Liver (tissue), 9 donors: ENCODE results near the gene ANKRD13D. TPM values are rescaled to one million over a fixed set of nuclear protein-coding genes. Genes with fewer than 3 reads are reported as not detected.

Experiments used
- DNase-seq: peaks from one replicate; pipeline ENCODE4 v3.0.0-alpha.2; 2017; ENCODE audit warnings: low spot score
- H3K27ac ChIP-seq, 2 donors: one replicate each; pipeline ENCODE4 v1.7.0; 2013; ENCODE audit warnings: inconsistent platforms in 2 of 2, low read length in 2 of 2, control low read depth in 1 of 2, low read depth in 1 of 2, mild to moderate bottlenecking in 1 of 2
- H3K27me3 ChIP-seq, 4 donors: one replicate each; pipeline versions ENCODE4 v1.6.1 to v1.7.0; 2013; ENCODE audit warnings: low read length in 3 of 4, inconsistent platforms in 1 of 4, mild to moderate bottlenecking in 1 of 4, moderate library complexity in 1 of 4; ENCODE audit not compliant: control insufficient read depth in 4 of 4, insufficient read depth in 4 of 4
- H3K36me3 ChIP-seq, 4 donors: one replicate each; pipeline versions ENCODE4 v1.6.1 to v1.7.0; 2013; ENCODE audit warnings: low read length in 3 of 4, mild to moderate bottlenecking in 3 of 4, low read depth in 1 of 4, moderate library complexity in 1 of 4; ENCODE audit not compliant: control insufficient read depth in 4 of 4, insufficient read depth in 3 of 4
- H3K4me1 ChIP-seq, 4 donors: one replicate each; pipeline versions ENCODE4 v1.6.1 to v1.7.0; 2013; ENCODE audit warnings: low read length in 3 of 4, mild to moderate bottlenecking in 3 of 4, moderate library complexity in 1 of 4; ENCODE audit not compliant: control insufficient read depth in 4 of 4, insufficient read depth in 4 of 4
- H3K4me3 ChIP-seq, 3 donors: one replicate each; pipeline versions ENCODE4 v1.6.1 to v1.7.0; 2013; ENCODE audit warnings: low read length in 3 of 3, control low read depth in 1 of 3, low read depth in 1 of 3, mild to moderate bottlenecking in 1 of 3
- H3K9ac ChIP-seq, 2 donors: one replicate each; pipeline ENCODE4 v1.7.0; 2013; ENCODE audit warnings: low read length in 2 of 2, mild to moderate bottlenecking in 2 of 2, moderate library complexity in 2 of 2, control low read depth in 1 of 2, low read depth in 1 of 2
- H3K9me3 ChIP-seq, 4 donors: one replicate each; pipeline versions ENCODE4 v1.6.1 to v1.7.0; 2013; ENCODE audit warnings: low read length in 3 of 4; ENCODE audit not compliant: control insufficient read depth in 4 of 4
- EGR1 ChIP-seq, 2 donors: IDR thresholded peaks; 2 replicates each; pipeline ENCODE4 v1.6.1; 2016 to 2018; ENCODE audit warnings: antibody characterized with exemption in 2 of 2, low read depth in 2 of 2
- FOXA1 ChIP-seq: IDR thresholded peaks from 2 replicates; pipeline ENCODE4 v1.6.1; 2016; ENCODE audit warnings: antibody characterized with exemption
- FOXA2 ChIP-seq: IDR thresholded peaks from 2 replicates; pipeline ENCODE4 v1.6.1; 2016; ENCODE audit warnings: antibody characterized with exemption
- HNF4A ChIP-seq, 2 donors: conservative IDR thresholded peaks; 2 replicates each; pipeline ENCODE4 v1.6.1; 2016; ENCODE audit warnings: antibody characterized with exemption in 2 of 2, mild to moderate bottlenecking in 2 of 2
- HNF4G ChIP-seq: IDR thresholded peaks from 2 replicates; pipeline ENCODE4 v1.6.1; 2016; ENCODE audit warnings: antibody characterized with exemption
- NR2F2 ChIP-seq: IDR thresholded peaks from 2 replicates; pipeline ENCODE4 v1.6.1; 2016; ENCODE audit warnings: antibody characterized with exemption
- RAD21 ChIP-seq, 2 donors: IDR thresholded peaks; 2 replicates each; pipeline ENCODE4 v1.6.1; 2016; ENCODE audit warnings: antibody characterized with exemption in 2 of 2, mild to moderate bottlenecking in 2 of 2
- REST ChIP-seq: IDR thresholded peaks from 2 replicates; pipeline ENCODE4 v1.6.1; 2016; ENCODE audit warnings: antibody characterized with exemption, mild to moderate bottlenecking
- SP1 ChIP-seq: IDR thresholded peaks from 2 replicates; pipeline ENCODE4 v1.6.1; 2018; ENCODE audit warnings: antibody characterized with exemption, mild to moderate bottlenecking
- TAF1 ChIP-seq: conservative IDR thresholded peaks from 2 replicates; pipeline ENCODE4 v1.6.1; 2016; ENCODE audit warnings: antibody characterized with exemption, mild to moderate bottlenecking
- YY1 ChIP-seq: IDR thresholded peaks from 2 replicates; pipeline ENCODE4 v1.6.1; 2016; ENCODE audit warnings: antibody characterized with exemption, mild to moderate bottlenecking
- ZBTB33 ChIP-seq: IDR thresholded peaks from 2 replicates; pipeline ENCODE4 v1.6.1; 2016; ENCODE audit warnings: antibody characterized with exemption
- WGBS: extraction: QIAGEN DNeasy Blood & Tissue Kit; methylation state at CpG from one replicate; pipeline ENCODE4 v1.1.7; 2013; 5-methylcytosine and 5-hydroxymethylcytosine counted together
- polyA plus RNA-seq, 2 donors: library from polyadenylated mRNA; stranded (reverse) in 1 of 2; unstranded in 1 of 2; fragments of 200-250 nt in 1 of 2; fragments of >200 nt in 1 of 2; fragmentation: Nextera tagmentation in 1 of 2; extraction: Ambion mirVana in 1 of 2; gene quantifications; one replicate each; pipeline versions ENCODE4 v1.2.1 to v1.2.3, GENCODE V29; 2013 to 2015
- total RNA-seq, 2 donors: library from RNA; depleted of rRNA; stranded (reverse); fragments of >200 nt; gene quantifications; one replicate each; pipeline ENCODE4 v1.2.3, GENCODE V29; 2014
- TF ChIP-seq, protein P1 (sequence below): fragments of 150-350 bp; IDR thresholded peaks from 2 replicates; pipeline ENCODE4 v1.5.1; 2017; ENCODE audit warnings: improper control_type of control experiment, low read depth, low read length; ENCODE audit not compliant: missing input control
- TF ChIP-seq, protein P2 (sequence below): IDR thresholded peaks from 2 replicates; pipeline ENCODE4 v1.6.1; 2016; ENCODE audit warnings: antibody characterized with exemption
- TF ChIP-seq, protein P3 (sequence below): IDR thresholded peaks from 2 replicates; pipeline ENCODE4 v1.6.1; 2016; ENCODE audit warnings: antibody characterized with exemption
- donor health status: healthy.
- donor health status: healthy.
- donor health status: healthy.
- donor health status: healthy.
- donor health status: healthy.

The ANKRD13D gene
- total and polyA plus RNA-seq, 4 donors, result 5.5 to 15.0 (median 5.9) TPM

- no peak for TF ChIP-seq SP1
- no peak for TF ChIP-seq FOXA1
- no peak for TF ChIP-seq RAD21 (IDR thresholded peaks at IDR 0.05)
- TF ChIP-seq YY1, result no peak
- TF ChIP-seq FOXA2, result no peak
- TF ChIP-seq, protein P1, sequence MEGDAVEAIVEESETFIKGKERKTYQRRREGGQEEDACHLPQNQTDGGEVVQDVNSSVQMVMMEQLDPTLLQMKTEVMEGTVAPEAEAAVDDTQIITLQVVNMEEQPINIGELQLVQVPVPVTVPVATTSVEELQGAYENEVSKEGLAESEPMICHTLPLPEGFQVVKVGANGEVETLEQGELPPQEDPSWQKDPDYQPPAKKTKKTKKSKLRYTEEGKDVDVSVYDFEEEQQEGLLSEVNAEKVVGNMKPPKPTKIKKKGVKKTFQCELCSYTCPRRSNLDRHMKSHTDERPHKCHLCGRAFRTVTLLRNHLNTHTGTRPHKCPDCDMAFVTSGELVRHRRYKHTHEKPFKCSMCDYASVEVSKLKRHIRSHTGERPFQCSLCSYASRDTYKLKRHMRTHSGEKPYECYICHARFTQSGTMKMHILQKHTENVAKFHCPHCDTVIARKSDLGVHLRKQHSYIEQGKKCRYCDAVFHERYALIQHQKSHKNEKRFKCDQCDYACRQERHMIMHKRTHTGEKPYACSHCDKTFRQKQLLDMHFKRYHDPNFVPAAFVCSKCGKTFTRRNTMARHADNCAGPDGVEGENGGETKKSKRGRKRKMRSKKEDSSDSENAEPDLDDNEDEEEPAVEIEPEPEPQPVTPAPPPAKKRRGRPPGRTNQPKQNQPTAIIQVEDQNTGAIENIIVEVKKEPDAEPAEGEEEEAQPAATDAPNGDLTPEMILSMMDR, result no peak
- no peak for TF ChIP-seq EGR1 (IDR thresholded peaks at IDR 0.05; ENCODE audit: low read depth in 2 of 2)
- no peak for TF ChIP-seq REST
- no peak for TF ChIP-seq ZBTB33
- no peak for TF ChIP-seq TAF1
- TF ChIP-seq, protein P2, sequence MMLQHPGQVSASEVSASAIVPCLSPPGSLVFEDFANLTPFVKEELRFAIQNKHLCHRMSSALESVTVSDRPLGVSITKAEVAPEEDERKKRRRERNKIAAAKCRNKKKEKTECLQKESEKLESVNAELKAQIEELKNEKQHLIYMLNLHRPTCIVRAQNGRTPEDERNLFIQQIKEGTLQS, result no peak
- TF ChIP-seq HNF4A (conservative IDR thresholded peaks at IDR 0.05), result no peak
- no peak for TF ChIP-seq NR2F2
- no peak for TF ChIP-seq HNF4G
- no peak for DNase-seq
- Histone ChIP-seq H3K36me3 (peaks cover 23 to 60% (median 55%) of the 10 kb centered on the region in 4 donors), H3K4me3 (no peak overlapping the region), H3K27ac (no peak overlapping the region), H3K4me1 (peaks cover 6 to 54% (median 38%) of the 10 kb centered on the region in 4 donors), H3K9ac (no peak overlapping the region), H3K27me3 (no peaks in the 10 kb centered on the region), H3K9me3 (no peaks in the 10 kb centered on the region)
- WGBS, result 82% methylated on average over 15 of the region's 15 CpGs
Observed at GRCh38 chr11:67254798-67255197, 34.3 kb upstream of the ANKRD13D start.

DNA sequence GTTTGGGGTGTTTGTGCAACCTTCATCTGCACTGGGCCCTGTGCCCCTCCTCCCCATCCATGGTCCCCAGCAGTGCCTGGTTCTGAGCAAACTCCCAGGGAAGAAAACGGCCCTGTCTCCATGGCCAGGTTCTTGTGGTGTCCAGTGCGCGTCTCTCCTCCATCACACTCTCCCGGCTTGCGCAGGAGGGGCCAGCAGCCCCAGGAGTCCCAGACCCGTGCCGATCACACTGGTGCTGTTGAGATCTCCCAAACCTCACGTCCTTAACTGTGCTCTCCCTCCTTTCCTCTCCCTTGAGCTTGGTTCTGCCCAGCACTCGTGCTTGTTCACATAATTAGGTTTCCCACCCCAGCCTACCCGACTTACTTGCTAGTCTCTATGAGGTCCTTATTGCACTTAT, 33.8 kb upstream of the ANKRD13D start:
- Histone ChIP-seq H3K27me3 (no peaks in the 10 kb centered on the region), H3K9ac (no peak overlapping the region), H3K4me1 (peaks cover 6 to 54% (median 38%) of the 10 kb centered on the region in 4 donors), H3K4me3 (no peak overlapping the region), H3K27ac (no peak overlapping the region), H3K36me3 (peaks cover 19 to 55% (median 50%) of the 10 kb centered on the region in 4 donors), H3K9me3 (no peaks in the 10 kb centered on the region)
- TF ChIP-seq, protein P3, sequence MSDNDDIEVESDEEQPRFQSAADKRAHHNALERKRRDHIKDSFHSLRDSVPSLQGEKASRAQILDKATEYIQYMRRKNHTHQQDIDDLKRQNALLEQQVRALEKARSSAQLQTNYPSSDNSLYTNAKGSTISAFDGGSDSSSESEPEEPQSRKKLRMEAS, result no peak
- TF ChIP-seq TAF1, result no peak
- 90% methylated on average over 10 of the region's 10 CpGs for WGBS
- no peak for DNase-seq
